ENCODE measurements around the gene ARID3A. TPM values are rescaled to one million over a fixed set of nuclear protein-coding genes. Genes with fewer than 3 reads are reported as not detected.

ARID3A gene
- total and polyA plus RNA-seq, 4 donors: 7.7 to 29.7 (median 19.8) TPM

DNA sequence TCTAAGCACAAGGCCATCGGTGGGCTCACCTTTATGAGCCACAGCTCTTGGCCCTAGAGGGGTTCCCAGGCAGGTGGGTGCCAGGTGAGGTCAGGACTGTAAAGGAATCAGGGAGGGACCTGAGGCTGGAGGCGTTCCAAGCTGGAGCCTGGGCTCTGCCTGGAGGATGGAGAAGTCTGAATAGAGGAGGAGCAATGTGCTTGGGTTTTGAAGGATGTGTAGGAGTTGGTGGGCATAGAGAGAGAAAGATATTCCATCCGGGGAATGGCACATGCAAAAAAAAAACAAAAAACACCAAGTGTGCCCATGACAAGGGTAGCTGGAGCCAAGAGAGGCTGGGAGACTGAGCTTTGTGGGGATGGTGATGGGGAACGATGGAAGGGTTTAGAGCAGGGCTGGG lies 76.8 kb downstream of the ARID3A start:
- WGBS, 2 donors: 72 to 85% methylated on average over 4 of the region's 4 CpGs
- ATAC-seq (ENCODE audit: insufficient read depth, low FRiP score) (no peak), DNase-seq (no peak)
- peaks cover 0 to 8% (median 0%) of the 10 kb centered on the region in 5 donors for H3K4me1 ChIP-seq (ENCODE audit: control insufficient read depth in 5 of 5, insufficient read depth in 5 of 5, low read length in 5 of 5)
- peaks cover 5 to 29% (median 22%) of the 10 kb centered on the region in 3 donors for H3K27me3 ChIP-seq (ENCODE audit: control insufficient read depth in 3 of 3, insufficient read depth in 3 of 3, low read length in 2 of 3)
- H3K27ac ChIP-seq (ENCODE audit: low read depth in 1 of 2, low read length in 1 of 2): no peak overlapping the region
- H3K36me3 ChIP-seq (ENCODE audit: control insufficient read depth in 4 of 4, insufficient read depth in 4 of 4, low read length in 4 of 4): peaks cover 0 to 3% (median 0%) of the 10 kb centered on the region in 4 donors
- no peaks in the 10 kb centered on the region for H3K9me3 ChIP-seq (ENCODE audit: control insufficient read depth in 4 of 4, insufficient read depth in 3 of 4, low read length in 3 of 4)
- no peak for TF ChIP-seq CTCF (IDR thresholded peaks at IDR 0.05; ENCODE audit: control extremely low read depth, extremely low read depth)
- H3K4me3 ChIP-seq: no peak overlapping the region
- no peak overlapping the region for H3K9ac ChIP-seq (ENCODE audit: insufficient read depth in 1 of 2, low read length in 2 of 2)

DNA sequence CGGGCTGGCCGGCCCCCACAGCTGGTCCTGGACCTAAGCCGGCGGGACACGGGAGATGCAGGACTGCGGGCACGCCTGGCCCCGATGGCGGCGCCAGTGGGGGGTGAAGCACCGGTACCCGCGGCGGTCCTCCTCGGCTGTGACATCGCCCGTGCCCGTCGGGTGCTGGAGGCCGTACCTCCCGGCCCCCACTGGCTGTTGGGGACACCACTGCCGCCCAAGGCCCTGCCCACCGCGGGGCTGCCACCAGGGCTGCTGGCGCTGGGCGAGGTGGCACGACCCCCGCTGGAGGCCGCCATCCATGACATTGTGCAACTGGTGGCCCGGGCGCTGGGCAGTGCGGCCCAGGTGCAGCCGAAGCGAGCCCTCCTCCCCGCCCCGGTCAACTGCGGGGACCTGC lies 77.4 kb downstream of the ARID3A start:
- no peak for TF ChIP-seq CTCF (IDR thresholded peaks at IDR 0.05; ENCODE audit: control extremely low read depth, extremely low read depth)
- Histone ChIP-seq H3K27ac (ENCODE audit: low read depth in 1 of 2, low read length in 1 of 2) (no peak overlapping the region), H3K4me3 (no peak overlapping the region), H3K27me3 (ENCODE audit: control insufficient read depth in 3 of 3, insufficient read depth in 3 of 3, low read length in 2 of 3) (peaks cover 5 to 22% (median 15%) of the 10 kb centered on the region in 3 donors), H3K9me3 (ENCODE audit: control insufficient read depth in 4 of 4, insufficient read depth in 3 of 4, low read length in 3 of 4) (no peaks in the 10 kb centered on the region), H3K4me1 (ENCODE audit: control insufficient read depth in 5 of 5, insufficient read depth in 5 of 5, low read length in 5 of 5) (peaks cover 0 to 9% (median 0%) of the 10 kb centered on the region in 5 donors), H3K9ac (ENCODE audit: insufficient read depth in 1 of 2, low read length in 2 of 2) (no peak overlapping the region), H3K36me3 (ENCODE audit: control insufficient read depth in 4 of 4, insufficient read depth in 4 of 4, low read length in 4 of 4) (peaks cover 0 to 3% (median 0%) of the 10 kb centered on the region in 4 donors)
- DNase-seq (no peak), ATAC-seq (ENCODE audit: insufficient read depth, low FRiP score) (no peak)
- WGBS, 2 donors: 84 to 86% methylated on average over 37 of the region's 37 CpGs

DNA sequence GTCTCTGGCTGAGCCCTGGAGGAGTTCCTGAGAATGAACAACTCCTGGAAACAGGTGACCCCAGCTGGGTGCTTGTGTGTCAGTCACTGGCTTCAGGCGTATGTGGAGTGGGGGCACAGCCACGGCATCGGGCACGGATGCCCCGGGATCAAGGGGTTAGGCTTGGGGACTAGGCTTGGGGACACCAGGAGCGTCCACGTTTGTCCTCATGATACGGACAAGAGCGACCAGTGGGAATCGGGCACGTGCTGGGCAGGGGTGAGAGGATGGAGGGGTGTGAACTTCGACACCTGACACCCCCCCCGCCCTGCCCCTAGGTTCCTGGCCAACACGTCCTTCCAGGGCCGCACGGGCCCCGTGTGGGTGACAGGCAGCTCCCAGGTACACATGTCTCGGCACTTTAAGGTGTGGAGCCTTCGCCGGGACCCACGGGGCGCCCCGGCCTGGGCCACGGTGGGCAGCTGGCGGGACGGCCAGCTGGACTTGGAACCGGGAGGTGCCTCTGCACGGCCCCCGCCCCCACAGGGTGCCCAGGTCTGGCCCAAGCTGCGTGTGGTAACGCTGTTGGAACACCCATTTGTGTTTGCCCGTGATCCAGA lies 78.5 kb downstream of the ARID3A start:
- WGBS, 2 donors: 73 to 77% methylated on average over 32 of the region's 32 CpGs
- ATAC-seq (ENCODE audit: insufficient read depth, low FRiP score): no peak
- no peak overlapping the region for H3K9ac ChIP-seq (ENCODE audit: insufficient read depth in 1 of 2, low read length in 2 of 2)
- H3K36me3 ChIP-seq (ENCODE audit: control insufficient read depth in 4 of 4, insufficient read depth in 4 of 4, low read length in 4 of 4): peaks cover 0 to 12% (median 0%) of the 10 kb centered on the region in 4 donors
- peaks cover 0 to 2% (median 0%) of the 10 kb centered on the region in 4 donors for H3K9me3 ChIP-seq (ENCODE audit: control insufficient read depth in 4 of 4, insufficient read depth in 3 of 4, low read length in 3 of 4)
- H3K27ac ChIP-seq (ENCODE audit: low read depth in 1 of 2, low read length in 1 of 2): no peak overlapping the region
- peaks cover 5 to 12% (median 6%) of the 10 kb centered on the region in 3 donors for H3K27me3 ChIP-seq (ENCODE audit: control insufficient read depth in 3 of 3, insufficient read depth in 3 of 3, low read length in 2 of 3)
- DNase-seq: no peak
- no peak for TF ChIP-seq CTCF (IDR thresholded peaks at IDR 0.05; ENCODE audit: control extremely low read depth, extremely low read depth)
- H3K4me3 ChIP-seq: no peak overlapping the region
- peaks cover 0 to 19% (median 0%) of the 10 kb centered on the region in 5 donors for H3K4me1 ChIP-seq (ENCODE audit: control insufficient read depth in 5 of 5, insufficient read depth in 5 of 5, low read length in 5 of 5)

All from lung (tissue), 12 donors.